Stimulated activated memory B cell treated with anti-CD40 and anti-IgM and Interleukin-4, amounts not matched to agents 10 μg/mL and 1 μg/mL and 100 μg/mL, for 72 hours (primary cell): ENCODE results near the gene TP53.

Experiments
- ATAC-seq: fragments of 150-1000 bp; cut with Tn5 transposase; 2 replicates; pipeline ENCODE4 v1.10.0; 2021
- H3K27ac Mint-ChIP-seq: one replicate; pipeline ENCODE4 v1.8.0; 2022; ENCODE audit warnings: mild to moderate bottlenecking, mixed read lengths
- H3K27me3 Mint-ChIP-seq: one replicate; pipeline ENCODE4 v1.8.0; 2022; ENCODE audit warnings: mixed read lengths
- H3K36me3 Mint-ChIP-seq: one replicate; pipeline ENCODE4 v1.8.0; 2022; ENCODE audit warnings: mixed read lengths
- H3K4me1 Mint-ChIP-seq: one replicate; pipeline ENCODE4 v1.8.0; 2022; ENCODE audit warnings: mixed read lengths
- H3K4me3 Mint-ChIP-seq: one replicate; pipeline ENCODE4 v1.8.0; 2022; ENCODE audit warnings: mild to moderate bottlenecking, moderate library complexity, mixed read lengths
- H3K9me3 Mint-ChIP-seq: one replicate; pipeline ENCODE4 v1.8.0; 2022; ENCODE audit warnings: mixed read lengths

The TP53 gene

DNA sequence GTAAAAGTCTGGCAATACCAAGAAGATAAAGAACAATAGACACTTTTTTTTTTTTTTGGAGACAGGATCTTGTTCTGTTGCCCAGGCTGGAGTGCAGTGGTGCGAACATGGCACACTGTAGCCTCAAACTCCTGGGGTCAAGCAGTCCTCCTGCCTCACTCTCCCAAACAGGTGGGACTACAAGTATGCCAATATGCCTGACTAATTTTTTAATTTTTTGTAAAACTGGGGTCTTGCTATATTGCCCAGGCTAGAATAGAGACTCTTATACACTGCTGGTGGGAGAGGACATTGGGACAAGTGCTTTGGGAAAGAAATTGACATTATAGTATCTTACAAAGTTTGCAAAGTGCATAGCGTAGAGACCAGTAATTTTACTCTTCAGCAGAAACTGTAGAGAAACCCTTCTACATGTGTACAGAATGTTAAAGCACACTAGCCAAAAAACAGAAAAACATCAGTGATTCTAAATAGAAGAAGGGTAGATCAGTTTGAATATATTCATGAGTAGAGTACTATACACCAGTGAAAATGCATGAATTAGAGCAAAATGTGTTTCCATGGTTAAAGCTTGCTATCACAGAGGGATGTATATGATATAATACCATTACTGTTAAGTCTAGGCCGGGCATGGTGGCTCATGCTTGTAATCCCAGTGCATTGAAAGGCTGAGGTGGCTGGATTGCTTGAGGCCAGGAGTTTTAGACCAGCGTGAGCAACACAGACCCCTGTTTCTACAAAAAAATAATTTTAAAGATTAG, 10.7 kb upstream of the TP53 start:
- H3K4me3 Mint-ChIP-seq, result no peak overlapping the region
- H3K4me1 Mint-ChIP-seq, result peaks cover 2% of the 10 kb centered on the region
- no peak overlapping the region for H3K27ac Mint-ChIP-seq
- no peak for ATAC-seq
- no peaks in the 10 kb centered on the region for H3K9me3 Mint-ChIP-seq
- peaks cover 77% of the 10 kb centered on the region for H3K36me3 Mint-ChIP-seq
- peaks cover 30% of the 10 kb centered on the region for H3K27me3 Mint-ChIP-seq

DNA sequence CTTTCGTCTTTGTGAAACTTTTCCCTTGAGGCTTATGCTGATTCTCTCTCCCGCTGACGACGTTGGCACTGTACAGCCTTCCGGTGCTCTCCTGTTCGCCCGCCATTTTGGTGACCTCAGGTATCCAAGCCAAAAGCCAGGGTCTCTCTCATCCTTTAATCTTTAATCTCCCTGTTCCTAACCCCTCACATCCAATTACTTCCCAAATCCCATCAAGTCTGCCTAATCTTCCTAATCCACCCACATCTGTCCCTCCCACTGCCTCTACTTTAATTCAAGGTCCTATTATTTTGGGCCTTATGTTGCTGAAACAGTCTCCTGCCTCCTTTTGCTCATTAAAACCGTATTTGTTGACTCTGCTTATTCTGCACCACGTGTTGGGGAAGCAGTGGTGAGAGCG, 8.3 kb upstream of the TP53 start:
- Mint-ChIP-seq H3K9me3 (no peaks in the 10 kb centered on the region), H3K27ac (no peak overlapping the region), H3K4me3 (no peak overlapping the region), H3K4me1 (peaks cover 4% of the 10 kb centered on the region), H3K27me3 (peaks cover 5% of the 10 kb centered on the region), H3K36me3 (peaks cover 64% of the 10 kb centered on the region)
- no peak for ATAC-seq

DNA sequence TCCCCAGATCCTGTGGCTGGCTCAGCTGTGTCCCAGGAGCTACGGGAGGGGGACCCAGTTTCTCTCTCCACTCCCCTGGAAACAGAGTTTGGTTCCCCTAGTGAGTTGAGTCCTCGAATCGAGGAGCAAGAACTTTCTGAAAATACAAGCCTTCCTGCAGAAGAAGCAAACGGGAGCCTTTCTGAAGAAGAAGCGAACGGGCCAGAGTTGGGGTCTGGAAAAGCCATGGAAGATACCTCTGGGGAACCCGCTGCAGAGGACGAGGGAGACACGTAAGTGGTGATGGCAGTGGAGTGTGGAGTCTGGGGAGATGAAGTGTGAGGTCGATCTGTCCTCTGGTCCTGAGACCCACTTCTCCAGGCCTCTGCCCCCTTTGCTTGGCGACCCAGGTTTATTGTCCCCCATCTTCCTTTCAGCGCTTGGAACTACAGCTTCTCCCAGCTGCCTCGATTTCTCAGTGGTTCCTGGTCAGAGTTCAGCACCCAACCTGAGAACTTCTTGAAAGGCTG, 1.6 kb upstream of the TP53 start:
- no peak for ATAC-seq
- Mint-ChIP-seq H3K9me3 (no peaks in the 10 kb centered on the region), H3K4me1 (peaks cover 51% of the 10 kb centered on the region), H3K36me3 (peaks cover 42% of the 10 kb centered on the region), H3K4me3 (peak overlapping the region; percentile 96), H3K27me3 (no peaks in the 10 kb centered on the region), H3K27ac (peak overlapping the region; percentile 100)

DNA sequence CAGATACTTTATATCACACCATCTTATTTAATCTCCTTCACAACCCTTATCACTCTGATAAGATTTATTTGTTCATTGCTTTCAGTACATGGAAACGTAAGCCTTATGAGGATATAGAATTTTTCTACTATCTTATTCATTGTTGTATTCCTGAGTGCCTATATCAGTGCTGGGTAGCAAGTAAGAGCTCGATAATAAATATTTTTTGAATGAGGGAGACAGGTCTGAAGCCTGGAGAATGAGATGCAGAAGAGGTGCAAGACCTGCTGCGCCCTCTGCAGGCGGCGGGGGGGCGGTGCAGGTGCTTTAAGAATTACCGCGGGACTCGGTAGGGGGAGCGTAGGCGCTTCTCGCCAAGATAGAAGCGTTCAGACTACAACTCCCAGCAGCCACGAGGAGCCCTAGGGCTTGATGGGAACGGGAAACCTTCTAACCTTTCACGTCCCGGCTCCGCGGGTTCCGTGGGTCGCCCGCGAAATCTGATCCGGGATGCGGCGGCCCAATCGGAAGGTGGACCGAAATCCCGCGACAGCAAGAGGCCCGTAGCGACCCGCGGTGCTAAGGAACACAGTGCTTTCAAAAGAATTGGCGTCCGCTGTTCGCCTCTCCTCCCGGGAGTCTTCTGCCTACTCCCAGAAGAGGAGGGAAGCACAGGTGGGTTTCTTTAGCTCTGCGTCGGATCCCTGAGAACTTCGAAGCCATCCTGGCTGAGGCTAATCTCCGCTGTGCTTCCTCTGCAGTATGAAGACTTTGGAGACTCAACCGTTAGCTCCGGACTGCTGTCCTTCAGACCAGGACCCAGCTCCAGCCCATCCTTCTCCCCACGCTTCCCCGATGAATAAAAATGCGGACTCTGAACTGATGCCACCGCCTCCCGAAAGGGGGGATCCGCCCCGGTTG, 868 bp upstream of the TP53 start, which contains the start of gene WRAP53:
Gene WRAP53 (plus strand): TSS at position 570 of the 900 bp plus-strand sequence. CDS start 172 bp downstream, at position 742.
- peaks cover 54% of the 10 kb centered on the region for H3K4me1 Mint-ChIP-seq
- no peaks in the 10 kb centered on the region for H3K9me3 Mint-ChIP-seq
- H3K4me3 Mint-ChIP-seq, result peak within 1 kb of the TSS; percentile 96
- ATAC-seq, result peak; percentile 90
- peak within 1 kb of the TSS; percentile 100 for H3K27ac Mint-ChIP-seq
- H3K36me3 Mint-ChIP-seq, result peaks cover 35% of the 10 kb centered on the region
- H3K27me3 Mint-ChIP-seq, result no peaks in the 10 kb centered on the region

DNA sequence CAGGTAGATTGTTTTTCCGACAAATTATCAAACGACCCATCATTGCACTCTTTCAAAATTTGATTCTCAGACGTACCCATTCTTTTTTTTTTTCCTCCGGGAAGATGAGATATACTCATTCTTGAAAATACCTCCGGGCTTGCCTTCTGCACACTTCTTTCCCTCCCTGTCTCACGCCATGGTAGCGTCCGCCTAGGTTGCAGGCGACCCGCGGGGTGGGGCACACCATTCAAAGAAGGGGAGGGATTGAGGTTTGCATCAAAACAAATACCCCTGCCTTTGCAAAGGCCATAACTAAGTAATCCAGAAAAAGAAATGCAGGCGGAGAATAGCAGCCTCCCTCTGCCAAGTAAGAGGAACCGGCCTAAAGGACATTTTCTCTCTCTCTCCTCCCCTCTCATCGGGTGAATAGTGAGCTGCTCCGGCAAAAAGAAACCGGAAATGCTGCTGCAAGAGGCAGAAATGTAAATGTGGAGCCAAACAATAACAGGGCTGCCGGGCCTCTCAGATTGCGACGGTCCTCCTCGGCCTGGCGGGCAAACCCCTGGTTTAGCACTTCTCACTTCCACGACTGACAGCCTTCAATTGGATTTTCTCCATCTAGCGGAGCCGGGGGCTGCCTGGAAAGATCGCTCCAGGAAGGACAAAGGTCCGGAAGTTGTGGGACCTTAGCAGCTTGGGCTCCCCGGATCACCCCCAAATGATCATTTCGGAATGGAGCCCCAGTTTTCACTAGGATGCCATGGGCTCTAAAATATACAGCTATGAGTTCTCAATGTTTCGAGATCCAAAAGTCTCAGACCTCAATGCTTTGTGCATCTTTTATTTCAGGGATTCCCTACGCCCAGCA, 843 bp downstream of the TP53 start:
- no peaks in the 10 kb centered on the region for H3K9me3 Mint-ChIP-seq
- peak overlapping the region; percentile 100 for H3K27ac Mint-ChIP-seq
- peaks cover 29% of the 10 kb centered on the region for H3K36me3 Mint-ChIP-seq
- ATAC-seq, result peak; percentile 79
- peak overlapping the region; percentile 96 for H3K4me3 Mint-ChIP-seq
- no peaks in the 10 kb centered on the region for H3K27me3 Mint-ChIP-seq
- H3K4me1 Mint-ChIP-seq, result peaks cover 50% of the 10 kb centered on the region

DNA sequence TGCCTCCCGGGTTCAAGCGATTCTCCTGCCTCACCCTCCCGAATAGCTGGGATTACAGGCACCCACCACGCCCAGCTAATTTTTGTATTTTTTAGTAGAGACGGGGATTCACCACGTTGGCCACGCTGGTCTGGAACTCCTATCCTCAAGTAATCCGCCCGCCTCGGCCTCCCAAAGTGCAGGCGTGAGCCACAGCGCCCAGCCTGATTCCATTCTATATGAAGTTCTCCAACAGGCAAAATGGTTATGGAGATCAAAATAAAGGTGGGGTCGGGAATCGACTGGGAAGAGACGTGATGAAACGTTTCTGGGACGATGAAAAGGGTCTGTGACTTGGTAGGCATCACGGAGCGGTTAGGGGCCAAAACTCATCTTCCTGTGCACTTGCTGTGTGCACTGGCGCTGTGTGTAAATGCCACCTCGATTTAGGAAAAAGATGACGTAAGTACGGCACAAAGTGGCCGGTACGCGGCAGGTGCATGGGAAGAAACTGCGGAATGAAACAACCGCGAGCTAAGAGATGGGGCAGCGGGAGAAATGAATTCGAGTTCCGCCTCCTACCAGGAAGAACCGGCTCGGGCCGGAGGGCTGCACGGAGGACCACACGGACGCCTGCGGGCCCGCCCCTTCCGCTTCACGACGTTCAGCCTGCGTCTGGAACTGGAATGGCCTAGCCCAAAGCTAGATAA, 1.6 kb downstream of the TP53 start:
- Mint-ChIP-seq H3K27me3 (no peaks in the 10 kb centered on the region), H3K4me3 (peak overlapping the region; percentile 96), H3K27ac (peak overlapping the region; percentile 100), H3K4me1 (peaks cover 50% of the 10 kb centered on the region), H3K36me3 (peaks cover 22% of the 10 kb centered on the region), H3K9me3 (no peaks in the 10 kb centered on the region)
- peak; percentile 86 for ATAC-seq

DNA sequence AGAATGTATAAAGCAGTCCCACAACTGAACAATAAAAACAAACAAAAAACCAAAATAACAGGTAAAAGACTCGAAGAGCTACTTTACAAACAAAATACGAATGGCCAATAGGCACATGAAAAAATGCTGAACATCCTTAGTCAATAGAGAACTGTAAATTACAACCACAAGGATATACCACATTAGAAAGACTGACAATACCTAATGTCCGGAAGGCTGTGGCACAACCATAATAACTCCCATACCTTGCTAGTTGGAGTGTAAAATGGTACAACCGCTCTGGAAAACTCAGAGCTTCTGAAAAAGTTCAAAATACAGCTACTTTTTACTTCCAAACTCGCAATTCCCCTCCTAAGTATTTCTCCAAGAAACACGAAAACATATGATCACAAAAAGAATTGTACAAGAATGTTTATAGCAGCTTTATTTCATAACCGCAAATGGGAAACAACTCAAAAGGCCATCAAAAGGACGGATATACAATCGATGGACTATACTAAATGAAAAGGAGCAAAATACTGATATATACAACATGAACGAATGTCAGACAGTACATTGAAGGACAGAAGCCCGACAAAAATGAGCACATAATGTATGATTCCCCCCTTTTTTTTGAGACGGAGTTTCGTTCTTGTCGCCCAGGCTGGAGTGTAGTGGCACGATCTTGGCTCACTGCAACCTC, 2.3 kb downstream of the TP53 start:
- H3K27ac Mint-ChIP-seq, result peak overlapping the region; percentile 100
- H3K27me3 Mint-ChIP-seq, result no peaks in the 10 kb centered on the region
- H3K4me1 Mint-ChIP-seq, result peaks cover 46% of the 10 kb centered on the region
- no peaks in the 10 kb centered on the region for H3K9me3 Mint-ChIP-seq
- H3K4me3 Mint-ChIP-seq, result peak overlapping the region; percentile 96
- H3K36me3 Mint-ChIP-seq, result peaks cover 18% of the 10 kb centered on the region
- no peak for ATAC-seq

DNA sequence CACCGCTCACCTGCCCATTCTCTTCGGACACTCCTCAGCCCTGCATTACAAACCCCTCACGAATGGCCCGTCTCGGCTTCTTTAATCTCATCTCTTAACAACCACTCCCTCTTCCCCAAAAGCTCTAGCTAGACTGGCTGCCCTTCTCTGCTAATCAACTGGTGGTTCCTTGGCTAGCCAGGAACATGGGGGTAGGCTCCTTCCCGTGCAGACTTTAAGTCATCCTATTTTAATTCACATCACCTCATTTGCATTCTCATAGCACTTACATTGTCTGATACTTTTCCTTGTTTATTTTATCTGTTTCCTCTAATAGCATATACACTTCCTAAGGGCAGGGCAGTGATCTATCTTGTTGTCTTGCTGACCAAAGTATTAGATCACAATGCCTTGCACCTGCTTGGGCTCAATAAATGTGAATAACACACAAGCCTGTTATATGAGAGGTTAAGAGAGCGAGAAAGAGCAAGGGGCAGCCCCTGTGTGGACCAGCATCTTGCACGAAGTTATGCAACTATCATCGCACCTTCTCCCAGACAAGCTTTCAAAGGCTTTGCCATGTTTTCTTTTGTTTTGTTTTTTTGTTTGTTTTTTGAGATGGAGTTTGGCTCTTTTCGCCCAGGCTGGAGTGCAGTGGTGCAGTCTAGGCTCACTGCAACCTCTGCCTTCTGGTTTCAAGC, 9.8 kb downstream of the TP53 start:
- no peak for ATAC-seq
- H3K4me1 Mint-ChIP-seq, result peaks cover 13% of the 10 kb centered on the region
- no peak overlapping the region for H3K4me3 Mint-ChIP-seq
- H3K36me3 Mint-ChIP-seq, result peaks cover 44% of the 10 kb centered on the region
- peaks cover 9% of the 10 kb centered on the region for H3K9me3 Mint-ChIP-seq
- no peaks in the 10 kb centered on the region for H3K27me3 Mint-ChIP-seq
- no peak overlapping the region for H3K27ac Mint-ChIP-seq

DNA sequence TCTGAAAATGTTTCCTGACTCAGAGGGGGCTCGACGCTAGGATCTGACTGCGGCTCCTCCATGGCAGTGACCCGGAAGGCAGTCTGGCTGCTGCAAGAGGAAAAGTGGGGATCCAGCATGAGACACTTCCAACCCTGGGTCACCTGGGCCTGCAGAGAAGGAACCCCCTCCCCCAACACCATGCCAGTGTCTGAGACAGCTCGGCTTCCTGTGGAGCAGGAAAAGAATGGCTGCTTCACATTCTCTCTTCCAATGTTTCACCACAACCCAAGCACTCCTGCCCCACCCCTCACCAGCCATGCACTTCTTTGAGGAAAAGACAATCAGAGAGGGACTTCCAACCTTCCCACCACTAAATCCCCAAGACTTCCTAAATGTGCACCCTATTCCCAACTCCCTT, 10.8 kb downstream of the TP53 start:
- Mint-ChIP-seq H3K27me3 (no peaks in the 10 kb centered on the region), H3K4me3 (no peak overlapping the region), H3K36me3 (peaks cover 47% of the 10 kb centered on the region), H3K9me3 (peaks cover 9% of the 10 kb centered on the region), H3K27ac (no peak overlapping the region), H3K4me1 (peaks cover 13% of the 10 kb centered on the region)
- no peak for ATAC-seq

DNA sequence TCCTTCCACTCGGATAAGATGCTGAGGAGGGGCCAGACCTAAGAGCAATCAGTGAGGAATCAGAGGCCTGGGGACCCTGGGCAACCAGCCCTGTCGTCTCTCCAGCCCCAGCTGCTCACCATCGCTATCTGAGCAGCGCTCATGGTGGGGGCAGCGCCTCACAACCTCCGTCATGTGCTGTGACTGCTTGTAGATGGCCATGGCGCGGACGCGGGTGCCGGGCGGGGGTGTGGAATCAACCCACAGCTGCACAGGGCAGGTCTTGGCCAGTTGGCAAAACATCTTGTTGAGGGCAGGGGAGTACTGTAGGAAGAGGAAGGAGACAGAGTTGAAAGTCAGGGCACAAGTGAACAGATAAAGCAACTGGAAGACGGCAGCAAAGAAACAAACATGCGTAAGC, 12.4 kb downstream of the TP53 start:
- no peak for ATAC-seq
- Mint-ChIP-seq H3K27ac (no peak overlapping the region), H3K9me3 (peaks cover 9% of the 10 kb centered on the region), H3K36me3 (peaks cover 54% of the 10 kb centered on the region), H3K4me3 (no peak overlapping the region), H3K27me3 (no peaks in the 10 kb centered on the region), H3K4me1 (peaks cover 13% of the 10 kb centered on the region)

DNA sequence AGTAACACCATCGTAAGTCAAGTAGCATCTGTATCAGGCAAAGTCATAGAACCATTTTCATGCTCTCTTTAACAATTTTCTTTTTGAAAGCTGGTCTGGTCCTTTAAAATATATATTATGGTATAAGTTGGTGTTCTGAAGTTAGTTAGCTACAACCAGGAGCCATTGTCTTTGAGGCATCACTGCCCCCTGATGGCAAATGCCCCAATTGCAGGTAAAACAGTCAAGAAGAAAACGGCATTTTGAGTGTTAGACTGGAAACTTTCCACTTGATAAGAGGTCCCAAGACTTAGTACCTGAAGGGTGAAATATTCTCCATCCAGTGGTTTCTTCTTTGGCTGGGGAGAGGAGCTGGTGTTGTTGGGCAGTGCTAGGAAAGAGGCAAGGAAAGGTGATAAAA, 14.1 kb downstream of the TP53 start:
- no peak for ATAC-seq
- Mint-ChIP-seq H3K4me3 (no peak overlapping the region), H3K27ac (no peak overlapping the region), H3K36me3 (peaks cover 65% of the 10 kb centered on the region), H3K9me3 (peaks cover 9% of the 10 kb centered on the region), H3K27me3 (no peaks in the 10 kb centered on the region), H3K4me1 (peaks cover 8% of the 10 kb centered on the region)

DNA sequence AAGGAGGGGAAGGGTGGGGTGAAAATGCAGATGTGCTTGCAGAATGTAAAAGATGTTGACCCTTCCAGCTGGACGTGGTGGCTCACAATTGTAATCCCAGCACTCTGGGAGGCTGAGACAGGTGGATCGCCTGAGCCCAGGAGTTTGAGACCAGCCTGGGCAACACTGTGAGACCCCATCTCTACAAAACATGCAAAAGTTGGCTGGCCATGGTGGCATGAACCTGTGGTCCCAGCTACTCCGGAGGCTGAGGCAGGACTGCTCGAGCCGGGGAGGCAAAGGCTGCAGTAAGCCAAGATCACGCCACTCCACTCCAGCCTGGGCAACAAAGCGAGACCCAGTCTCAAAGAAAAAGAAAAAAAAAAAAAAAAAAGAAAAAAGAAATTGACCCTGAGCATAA, 18.8 kb downstream of the TP53 start:
- H3K27me3 Mint-ChIP-seq, result no peaks in the 10 kb centered on the region
- ATAC-seq, result no peak
- H3K9me3 Mint-ChIP-seq, result peaks cover 2% of the 10 kb centered on the region
- no peaks in the 10 kb centered on the region for H3K4me1 Mint-ChIP-seq
- H3K27ac Mint-ChIP-seq, result no peak overlapping the region
- H3K4me3 Mint-ChIP-seq, result no peak overlapping the region
- peaks cover 50% of the 10 kb centered on the region for H3K36me3 Mint-ChIP-seq

DNA sequence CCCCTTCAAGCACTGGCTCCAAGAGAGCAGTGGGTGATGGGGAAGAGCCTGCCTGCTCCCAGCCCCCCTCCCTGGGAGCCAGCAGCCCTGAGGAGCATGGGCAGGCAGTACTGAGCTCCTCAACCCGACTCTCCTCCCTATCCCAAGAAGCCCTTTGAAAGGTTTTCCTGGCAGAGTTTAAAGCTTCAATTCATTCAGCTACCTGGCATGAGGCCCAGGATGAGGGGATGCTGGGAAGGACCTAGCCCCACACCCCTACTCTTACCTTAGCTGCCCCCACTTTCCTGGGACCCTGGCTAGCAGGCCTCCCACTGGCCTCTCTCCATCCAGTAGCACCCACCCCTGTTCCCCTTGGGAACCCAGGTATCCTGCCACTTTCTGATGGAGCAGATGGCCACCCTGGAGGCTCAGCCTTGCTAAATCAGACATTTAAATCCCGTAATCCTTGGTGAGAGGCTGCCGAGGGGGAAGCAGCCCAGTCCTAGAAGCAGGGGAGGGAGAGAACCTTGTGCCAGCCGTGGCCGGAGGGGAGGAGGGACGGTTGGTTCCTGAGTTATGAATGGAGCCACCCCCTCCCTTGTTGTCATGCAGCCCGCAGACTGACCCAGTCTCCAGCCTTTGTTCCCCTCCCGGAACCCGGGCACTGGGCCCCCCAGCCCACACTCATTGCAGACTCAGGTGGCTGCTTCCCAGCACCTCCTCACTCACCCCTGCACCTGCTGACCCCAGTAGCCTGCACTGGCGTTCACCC, 19.5 kb downstream of the TP53 start:
- Mint-ChIP-seq H3K36me3 (peaks cover 45% of the 10 kb centered on the region), H3K9me3 (no peaks in the 10 kb centered on the region), H3K4me3 (no peak overlapping the region), H3K4me1 (no peaks in the 10 kb centered on the region), H3K27ac (no peak overlapping the region), H3K27me3 (no peaks in the 10 kb centered on the region)
- ATAC-seq, result no peak
